Measurements from ENCODE around the gene TBC1D25. TPM values are rescaled to one million over a fixed set of nuclear protein-coding genes. Genes with fewer than 3 reads are reported as not detected.
"Not testable (repeated sequence)": the region's sequence is repeated elsewhere in the genome, so short reads cannot be mapped to it uniquely, and the experiment has no call there.

The TBC1D25 gene
- total RNA-seq, 1 donor from 2014 or later, result 12.0 TPM

DNA sequence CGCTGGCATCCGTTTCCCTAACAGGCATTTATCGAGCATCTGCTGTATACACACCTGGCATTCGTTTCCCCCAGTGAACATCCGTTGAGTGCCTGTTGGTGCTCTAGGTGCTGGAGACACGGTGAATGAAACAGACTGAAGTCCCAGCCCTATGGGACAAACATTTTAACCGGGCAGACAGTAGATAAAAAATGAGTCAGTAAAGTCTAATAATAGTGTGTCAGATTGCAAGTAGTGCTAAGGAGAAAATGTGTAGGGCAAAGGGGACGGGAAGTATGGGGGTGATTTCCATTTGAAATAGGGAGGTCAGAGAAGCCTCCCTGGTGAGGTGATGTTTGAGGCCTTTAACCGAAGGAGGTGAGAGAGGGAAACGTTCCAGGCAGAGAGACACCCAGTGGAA lies 23.2 kb upstream of the TBC1D25 start:
- Histone ChIP-seq H3K4me3 (no peak overlapping the region), H3K27me3 (ENCODE audit: low read depth) (no peaks in the 10 kb centered on the region), H3K4me1 (no peaks in the 10 kb centered on the region), H3K9me3 (no peaks in the 10 kb centered on the region), H3K36me3 (peaks cover 5% of the 10 kb centered on the region), H3K27ac (no peak overlapping the region)
- intact Hi-C loops (cut with DNase I), result no loop called here
- DNase-seq (no peak), ATAC-seq (no peak)
- no peak for TF ChIP-seq CTCF (IDR thresholded peaks at IDR 0.05)

GRCh38 chrX:48516987-48517386 lies 22.5 kb upstream of the TBC1D25 start:
- no peak overlapping the region for H3K27ac ChIP-seq

GRCh38 chrX:48519481-48519880 lies 20.0 kb upstream of the TBC1D25 start:
- H3K27me3 ChIP-seq (ENCODE audit: low read depth); H3K9me3 ChIP-seq; ATAC-seq; H3K4me1 ChIP-seq; DNase-seq; H3K4me3 ChIP-seq; intact Hi-C loops (cut with DNase I); H3K36me3 ChIP-seq; H3K27ac ChIP-seq: not testable (repeated sequence)

More at GRCh38 chrX:48516987-48517386, 22.5 kb upstream of the TBC1D25 start:
- TF ChIP-seq CTCF (IDR thresholded peaks at IDR 0.05), result no peak
- H3K4me3 ChIP-seq, result no peak overlapping the region
- intact Hi-C loops (cut with DNase I), result no loop called here
- peaks cover 5% of the 10 kb centered on the region for H3K36me3 ChIP-seq
- ATAC-seq (no peak), DNase-seq (no peak)
- no peaks in the 10 kb centered on the region for H3K4me1 ChIP-seq
- H3K27me3 ChIP-seq (ENCODE audit: low read depth), result no peaks in the 10 kb centered on the region
- no peaks in the 10 kb centered on the region for H3K9me3 ChIP-seq

- DNase-seq (no peak), ATAC-seq (no peak)
- Histone ChIP-seq H3K9me3 (no peaks in the 10 kb centered on the region), H3K4me3 (no peak overlapping the region), H3K4me1 (peaks cover 6% of the 10 kb centered on the region), H3K27ac (no peak overlapping the region), H3K36me3 (no peaks in the 10 kb centered on the region), H3K27me3 (ENCODE audit: low read depth) (no peaks in the 10 kb centered on the region)
- no peak for TF ChIP-seq CTCF (IDR thresholded peaks at IDR 0.05)
- intact Hi-C loops (cut with DNase I), result no loop called here
Observed at GRCh38 chrX:48520455-48520854, 19.1 kb upstream of the TBC1D25 start.

DNA sequence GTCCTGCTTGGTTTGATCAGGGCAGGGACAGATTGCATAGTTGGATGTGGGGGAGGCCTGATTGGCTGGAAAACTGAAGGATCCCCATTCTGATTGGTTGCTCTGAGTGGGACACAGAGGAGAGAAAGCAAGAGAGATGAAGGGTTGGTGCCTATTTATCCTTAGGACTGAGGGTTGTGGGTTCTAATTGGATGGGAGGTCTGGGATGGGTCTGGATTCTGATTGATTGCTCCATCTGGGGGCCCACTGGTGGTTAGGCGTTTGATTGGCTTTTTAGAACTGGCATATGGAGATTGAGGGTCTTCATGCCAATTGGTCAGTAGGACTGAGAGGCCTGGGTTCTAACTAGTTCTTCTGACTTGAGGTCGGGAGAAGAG lies 18.6 kb upstream of the TBC1D25 start:
- intact Hi-C loops (cut with DNase I), result no loop called here
- DNase-seq, result no peak

More for the DNA sequence above, 18.6 kb upstream of the TBC1D25 start:
- H3K4me1 ChIP-seq, result peaks cover 6% of the 10 kb centered on the region
- H3K27me3 ChIP-seq (ENCODE audit: low read depth), result no peaks in the 10 kb centered on the region
- no peak for TF ChIP-seq CTCF (IDR thresholded peaks at IDR 0.05)
- H3K9me3 ChIP-seq, result no peaks in the 10 kb centered on the region
- H3K36me3 ChIP-seq, result no peaks in the 10 kb centered on the region
- no peak for ATAC-seq
- peak overlapping the region; percentile 36 for H3K27ac ChIP-seq
- peak overlapping the region; percentile 60 for H3K4me3 ChIP-seq

All from lower lobe of right lung (tissue), 2 donors.